Measurements from ENCODE around the gene TMEM229B. TPM values are rescaled to one million over a fixed set of nuclear protein-coding genes. Genes with fewer than 3 reads are reported as not detected.

TMEM229B gene
- total RNA-seq, 5 donors from 2014 or later (not counting 1 experiment from before 2014, with no cell fraction given) = 19.0 to 41.7 (median 32.3) TPM

GRCh38 chr14:67477926-67478799, 10.4 kb downstream of the TMEM229B start:
- H3K4me1 ChIP-seq (ENCODE audit: control insufficient read depth in 1 of 2, extremely low read depth in 1 of 2, insufficient read depth in 2 of 2, low read length in 2 of 2) = peaks cover 0 to 7% of the 10 kb centered on the region in 2 experiments
- H3K9me3 ChIP-seq = no peaks in the 10 kb centered on the region
- Mint-ChIP-seq H3K27ac (peak overlapping the region; percentile 72 to 75), H3K36me3 (peaks cover 38% of the 10 kb centered on the region), H3K9me3 (no peaks in the 10 kb centered on the region), H3K4me1 (peaks cover 37 to 45% (median 42%) of the 10 kb centered on the region in 3 donors), H3K27me3 (no peaks in the 10 kb centered on the region), H3K4me3 (no peak overlapping the region)
- DNase-seq (no peak), ATAC-seq (replicated peaks in 1 of 4) (no peak)
- H3K27me3 ChIP-seq (replicated peaks in 1 of 2; ENCODE audit: control insufficient read depth in 2 of 2, extremely low read depth in 1 of 2, insufficient read depth in 2 of 2, low read length in 1 of 2) = no peaks in the 10 kb centered on the region
- H3K4me3 ChIP-seq (ENCODE audit: control insufficient read depth in 1 of 2, extremely low read depth in 1 of 2, low read length in 1 of 2) = no peak overlapping the region
- H3K36me3 ChIP-seq (ENCODE audit: control insufficient read depth in 2 of 2, extremely low read depth in 1 of 2, insufficient read depth in 1 of 2, low read length in 1 of 2) = peaks cover 11 to 53% of the 10 kb centered on the region in 2 donors
- H3K27ac ChIP-seq (ENCODE audit: low read length) = no peak overlapping the region
- ChIA-PET CTCF (interaction anchor here in 1 of 2 donors (0.5 kb wide), 1 partner anchor 1341 kb away, joined by 3 read pairs; no protein-coding TSS in a partner anchor), POLR2A (no interaction called here)
- 93% methylated on average over 8 of the region's 11 CpGs for whole genome bisulfite sequencing (ENCODE audit: insufficient coverage)

- Histone ChIP-seq H3K4me3 (ENCODE audit: control insufficient read depth in 1 of 2, extremely low read depth in 1 of 2, low read length in 1 of 2) (no peak overlapping the region), H3K27ac (ENCODE audit: low read length) (no peak overlapping the region), H3K36me3 (ENCODE audit: control insufficient read depth in 2 of 2, extremely low read depth in 1 of 2, insufficient read depth in 1 of 2, low read length in 1 of 2) (peaks cover 13 to 34% of the 10 kb centered on the region in 2 donors), H3K4me1 (ENCODE audit: control insufficient read depth in 1 of 2, extremely low read depth in 1 of 2, insufficient read depth in 2 of 2, low read length in 2 of 2) (no peaks in the 10 kb centered on the region), H3K9me3 (no peaks in the 10 kb centered on the region), H3K27me3 (replicated peaks in 1 of 2; ENCODE audit: control insufficient read depth in 2 of 2, extremely low read depth in 1 of 2, insufficient read depth in 2 of 2, low read length in 1 of 2) (no peaks in the 10 kb centered on the region)
- WGBS (ENCODE audit: insufficient coverage) = no CpG with 5 or more reads among the region's 1 CpG
- no peak for DNase-seq
- no peaks in the 10 kb centered on the region for H3K27me3 Mint-ChIP-seq
- H3K4me3 Mint-ChIP-seq = no peak overlapping the region
- H3K9me3 Mint-ChIP-seq = no peaks in the 10 kb centered on the region
- H3K27ac Mint-ChIP-seq = no peak overlapping the region
- peaks cover 18 to 28% (median 21%) of the 10 kb centered on the region in 3 donors for H3K4me1 Mint-ChIP-seq
- ChIA-PET POLR2A (no interaction called here), CTCF (no interaction called here)
- peaks cover 30% of the 10 kb centered on the region for H3K36me3 Mint-ChIP-seq
- no peak for ATAC-seq (replicated peaks in 1 of 4)
These were observed 14.2 kb downstream of the TMEM229B start for GRCh38 chr14:67474366-67474765.

GRCh38 chr14:67473290-67474082, 15.0 kb downstream of the TMEM229B start:
- H3K27ac ChIP-seq (ENCODE audit: low read length) = no peak overlapping the region
- POLR2A ChIA-PET = no interaction called here
- Mint-ChIP-seq H3K27ac (no peak overlapping the region), H3K4me1 (peaks cover 15 to 24% (median 20%) of the 10 kb centered on the region in 3 donors), H3K27me3 (no peaks in the 10 kb centered on the region), H3K36me3 (peaks cover 27% of the 10 kb centered on the region), H3K9me3 (no peaks in the 10 kb centered on the region), H3K4me3 (no peak overlapping the region)
- peaks cover 13 to 34% of the 10 kb centered on the region in 2 donors for H3K36me3 ChIP-seq (ENCODE audit: control insufficient read depth in 2 of 2, extremely low read depth in 1 of 2, insufficient read depth in 1 of 2, low read length in 1 of 2)
- CTCF ChIA-PET = no interaction called here
- DNase-seq (no peak), ATAC-seq (replicated peaks in 1 of 4) (no peak)
- WGBS (ENCODE audit: insufficient coverage) = 98% methylated on average over 41 of the region's 52 CpGs
- no peaks in the 10 kb centered on the region for H3K4me1 ChIP-seq (ENCODE audit: control insufficient read depth in 1 of 2, extremely low read depth in 1 of 2, insufficient read depth in 2 of 2, low read length in 2 of 2)
- H3K9me3 ChIP-seq = no peaks in the 10 kb centered on the region
- no peaks in the 10 kb centered on the region for H3K27me3 ChIP-seq (replicated peaks in 1 of 2; ENCODE audit: control insufficient read depth in 2 of 2, extremely low read depth in 1 of 2, insufficient read depth in 2 of 2, low read length in 1 of 2)
- H3K4me3 ChIP-seq (ENCODE audit: control insufficient read depth in 1 of 2, extremely low read depth in 1 of 2, low read length in 1 of 2) = no peak overlapping the region

GRCh38 chr14:67472726-67473125, 15.8 kb downstream of the TMEM229B start:
- 97% methylated on average over 9 of the region's 10 CpGs for WGBS (ENCODE audit: insufficient coverage)
- Mint-ChIP-seq H3K4me3 (no peak overlapping the region), H3K9me3 (no peaks in the 10 kb centered on the region), H3K36me3 (peaks cover 20% of the 10 kb centered on the region), H3K27ac (no peak overlapping the region), H3K27me3 (no peaks in the 10 kb centered on the region), H3K4me1 (peaks cover 14 to 19% (median 17%) of the 10 kb centered on the region in 3 donors)
- no peak overlapping the region for H3K4me3 ChIP-seq (ENCODE audit: control insufficient read depth in 1 of 2, extremely low read depth in 1 of 2, low read length in 1 of 2)
- CTCF ChIA-PET = no interaction called here
- H3K27ac ChIP-seq (ENCODE audit: low read length) = no peak overlapping the region
- no peaks in the 10 kb centered on the region for H3K27me3 ChIP-seq (replicated peaks in 1 of 2; ENCODE audit: control insufficient read depth in 2 of 2, extremely low read depth in 1 of 2, insufficient read depth in 2 of 2, low read length in 1 of 2)
- POLR2A ChIA-PET = no interaction called here
- H3K9me3 ChIP-seq = no peaks in the 10 kb centered on the region
- H3K36me3 ChIP-seq (ENCODE audit: control insufficient read depth in 2 of 2, extremely low read depth in 1 of 2, insufficient read depth in 1 of 2, low read length in 1 of 2) = peaks cover 13 to 29% of the 10 kb centered on the region in 2 donors
- no peak for DNase-seq
- peaks cover 0 to 7% of the 10 kb centered on the region in 2 experiments for H3K4me1 ChIP-seq (ENCODE audit: control insufficient read depth in 1 of 2, extremely low read depth in 1 of 2, insufficient read depth in 2 of 2, low read length in 2 of 2)
- no peak for ATAC-seq (replicated peaks in 1 of 4)

GRCh38 chr14:67469954-67470353, 18.6 kb downstream of the TMEM229B start:
- Histone ChIP-seq H3K4me1 (ENCODE audit: control insufficient read depth in 1 of 2, extremely low read depth in 1 of 2, insufficient read depth in 2 of 2, low read length in 2 of 2) (peaks cover 5 to 16% of the 10 kb centered on the region in 2 experiments), H3K27me3 (replicated peaks in 1 of 2; ENCODE audit: control insufficient read depth in 2 of 2, extremely low read depth in 1 of 2, insufficient read depth in 2 of 2, low read length in 1 of 2) (no peaks in the 10 kb centered on the region), H3K27ac (ENCODE audit: low read length) (no peak overlapping the region), H3K9me3 (no peaks in the 10 kb centered on the region), H3K4me3 (ENCODE audit: control insufficient read depth in 1 of 2, extremely low read depth in 1 of 2, low read length in 1 of 2) (no peak overlapping the region), H3K36me3 (ENCODE audit: control insufficient read depth in 2 of 2, extremely low read depth in 1 of 2, insufficient read depth in 1 of 2, low read length in 1 of 2) (peaks cover 2 to 20% of the 10 kb centered on the region in 2 donors)
- DNase-seq (no peak), ATAC-seq (replicated peaks in 1 of 4) (no peak)
- Mint-ChIP-seq H3K36me3 (peaks cover 9% of the 10 kb centered on the region), H3K27me3 (no peaks in the 10 kb centered on the region), H3K27ac (peak overlapping the region; percentile 72 to 82), H3K4me1 (peaks cover 23 to 28% (median 24%) of the 10 kb centered on the region in 3 donors), H3K4me3 (no peak overlapping the region), H3K9me3 (no peaks in the 10 kb centered on the region)
- ChIA-PET CTCF (no interaction called here), POLR2A (no interaction called here)
- 83% methylated on average over 1 of the region's 3 CpGs for WGBS (ENCODE audit: insufficient coverage)

GRCh38 chr14:67468378-67468730, 20.2 kb downstream of the TMEM229B start:
- Histone ChIP-seq H3K9me3 (no peaks in the 10 kb centered on the region), H3K36me3 (ENCODE audit: control insufficient read depth in 2 of 2, extremely low read depth in 1 of 2, insufficient read depth in 1 of 2, low read length in 1 of 2) (peaks cover 2 to 14% of the 10 kb centered on the region in 2 donors), H3K4me3 (ENCODE audit: control insufficient read depth in 1 of 2, extremely low read depth in 1 of 2, low read length in 1 of 2) (no peak overlapping the region), H3K4me1 (ENCODE audit: control insufficient read depth in 1 of 2, extremely low read depth in 1 of 2, insufficient read depth in 2 of 2, low read length in 2 of 2) (peaks cover 11 to 28% of the 10 kb centered on the region in 2 experiments), H3K27me3 (replicated peaks in 1 of 2; ENCODE audit: control insufficient read depth in 2 of 2, extremely low read depth in 1 of 2, insufficient read depth in 2 of 2, low read length in 1 of 2) (no peaks in the 10 kb centered on the region), H3K27ac (ENCODE audit: low read length) (no peak overlapping the region)
- no peaks in the 10 kb centered on the region for H3K27me3 Mint-ChIP-seq
- H3K4me1 Mint-ChIP-seq = peaks cover 38 to 43% (median 38%) of the 10 kb centered on the region in 3 donors
- H3K27ac Mint-ChIP-seq = peak overlapping the region in 1 of 2 donors; percentile 61
- POLR2A ChIA-PET = no interaction called here
- peaks cover under 1% of the 10 kb centered on the region for H3K36me3 Mint-ChIP-seq
- H3K9me3 Mint-ChIP-seq = no peaks in the 10 kb centered on the region
- DNase-seq (no peak), ATAC-seq (replicated peaks in 1 of 4) (no peak)
- no peak overlapping the region for H3K4me3 Mint-ChIP-seq
- CTCF ChIA-PET = no interaction called here
- WGBS (ENCODE audit: insufficient coverage) = 100% methylated on average over 1 of the region's 6 CpGs
